IMR-90 (cell line): ENCODE data around the gene SLC23A1.

Experiments used
- CHD1 ChIP-seq: IDR thresholded peaks from 2 replicates; pipeline ENCODE4 v1.6.1; 2012; ENCODE audit warnings: low read depth, low read length, improper control_type of control experiment
- TF ChIP-seq, protein P1 (sequence below): conservative IDR thresholded peaks from 2 replicates; pipeline ENCODE4 v1.5.1; 2012; ENCODE audit warnings: mild to moderate bottlenecking, low read depth, low read length, improper control_type of control experiment

DNA sequence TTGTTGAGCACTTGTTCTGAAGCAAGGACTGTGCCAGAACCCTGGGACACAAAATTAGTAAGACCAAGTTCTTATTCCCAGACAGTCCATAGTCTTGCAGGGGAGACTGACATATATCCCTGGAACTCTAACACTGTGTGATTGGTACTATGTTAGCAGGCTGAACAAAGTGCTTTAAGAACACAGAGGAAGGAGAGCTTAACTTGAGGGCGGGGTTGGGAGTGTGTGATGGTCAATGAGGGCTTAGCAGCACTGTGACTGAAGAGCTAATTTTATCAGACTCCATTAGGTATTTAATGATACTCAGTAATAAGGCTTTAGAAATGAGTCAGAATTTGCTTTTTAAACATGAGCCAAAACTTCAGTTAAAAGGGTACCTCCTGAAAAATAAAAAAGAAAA is 35.7 kb upstream of the SLC23A1 start:
- TF ChIP-seq, protein P1, sequence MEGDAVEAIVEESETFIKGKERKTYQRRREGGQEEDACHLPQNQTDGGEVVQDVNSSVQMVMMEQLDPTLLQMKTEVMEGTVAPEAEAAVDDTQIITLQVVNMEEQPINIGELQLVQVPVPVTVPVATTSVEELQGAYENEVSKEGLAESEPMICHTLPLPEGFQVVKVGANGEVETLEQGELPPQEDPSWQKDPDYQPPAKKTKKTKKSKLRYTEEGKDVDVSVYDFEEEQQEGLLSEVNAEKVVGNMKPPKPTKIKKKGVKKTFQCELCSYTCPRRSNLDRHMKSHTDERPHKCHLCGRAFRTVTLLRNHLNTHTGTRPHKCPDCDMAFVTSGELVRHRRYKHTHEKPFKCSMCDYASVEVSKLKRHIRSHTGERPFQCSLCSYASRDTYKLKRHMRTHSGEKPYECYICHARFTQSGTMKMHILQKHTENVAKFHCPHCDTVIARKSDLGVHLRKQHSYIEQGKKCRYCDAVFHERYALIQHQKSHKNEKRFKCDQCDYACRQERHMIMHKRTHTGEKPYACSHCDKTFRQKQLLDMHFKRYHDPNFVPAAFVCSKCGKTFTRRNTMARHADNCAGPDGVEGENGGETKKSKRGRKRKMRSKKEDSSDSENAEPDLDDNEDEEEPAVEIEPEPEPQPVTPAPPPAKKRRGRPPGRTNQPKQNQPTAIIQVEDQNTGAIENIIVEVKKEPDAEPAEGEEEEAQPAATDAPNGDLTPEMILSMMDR = no peak
- no peak for TF ChIP-seq CHD1
